ENCODE measurements around the gene WFIKKN2. TPM values are rescaled to one million over a fixed set of nuclear protein-coding genes. Genes with fewer than 3 reads are reported as not detected.

The WFIKKN2 gene
- total RNA-seq, 2 experiments from 2014 or later: not detected

GRCh38 chr17:50861822-50862528, 26.6 kb downstream of the WFIKKN2 start:
- H3K4me1 ChIP-seq (ENCODE audit: insufficient read depth, low read length, poor library complexity, severe bottlenecking): peaks cover 8% of the 10 kb centered on the region
- H3K79me2 ChIP-seq (ENCODE audit: insufficient read depth, low read depth, low read length): peaks cover 28% of the 10 kb centered on the region; the same call in 1 of the 2 replicates
- TF ChIP-seq EZH2phosphoT487 (IDR thresholded peaks at IDR 0.05; ENCODE audit: borderline replicate concordance, low read depth, low read length): no peak
- TF ChIP-seq, protein P1, sequence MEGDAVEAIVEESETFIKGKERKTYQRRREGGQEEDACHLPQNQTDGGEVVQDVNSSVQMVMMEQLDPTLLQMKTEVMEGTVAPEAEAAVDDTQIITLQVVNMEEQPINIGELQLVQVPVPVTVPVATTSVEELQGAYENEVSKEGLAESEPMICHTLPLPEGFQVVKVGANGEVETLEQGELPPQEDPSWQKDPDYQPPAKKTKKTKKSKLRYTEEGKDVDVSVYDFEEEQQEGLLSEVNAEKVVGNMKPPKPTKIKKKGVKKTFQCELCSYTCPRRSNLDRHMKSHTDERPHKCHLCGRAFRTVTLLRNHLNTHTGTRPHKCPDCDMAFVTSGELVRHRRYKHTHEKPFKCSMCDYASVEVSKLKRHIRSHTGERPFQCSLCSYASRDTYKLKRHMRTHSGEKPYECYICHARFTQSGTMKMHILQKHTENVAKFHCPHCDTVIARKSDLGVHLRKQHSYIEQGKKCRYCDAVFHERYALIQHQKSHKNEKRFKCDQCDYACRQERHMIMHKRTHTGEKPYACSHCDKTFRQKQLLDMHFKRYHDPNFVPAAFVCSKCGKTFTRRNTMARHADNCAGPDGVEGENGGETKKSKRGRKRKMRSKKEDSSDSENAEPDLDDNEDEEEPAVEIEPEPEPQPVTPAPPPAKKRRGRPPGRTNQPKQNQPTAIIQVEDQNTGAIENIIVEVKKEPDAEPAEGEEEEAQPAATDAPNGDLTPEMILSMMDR (conservative IDR thresholded peaks at IDR 0.05; ENCODE audit: low read length): no peak
- no peak overlapping the region for H2AFZ ChIP-seq (ENCODE audit: low read length)
- no peak for DNase-seq (ENCODE audit: low spot score)
- H3K9me3 ChIP-seq (ENCODE audit: low read length): no peaks in the 10 kb centered on the region
- H3K36me3 ChIP-seq (ENCODE audit: insufficient read depth, low read length): peaks cover 20% of the 10 kb centered on the region
- POLR2A ChIA-PET: interaction anchor here (1.1 kb wide), 2 partner anchors 10 to 87 kb away, joined by 3 to 6 read pairs; no protein-coding TSS in a partner anchor
- H3K4me2 ChIP-seq (ENCODE audit: low read length): no peak overlapping the region
- no TSS peak for BruUV-seq (replicated peaks)
- CTCF ChIA-PET (ENCODE audit: unreplicated experiment): no interaction called here
- intact Hi-C loops (cut with micrococcal nuclease; ENCODE audit: unreplicated experiment): loop anchor here (10.0 kb wide), 1 partner anchor 373 kb away; no protein-coding TSS in a partner anchor
- H3K9me2 ChIP-seq (ENCODE audit: insufficient read depth, low read length): no peaks in the 10 kb centered on the region
- H3K4me3 ChIP-seq (ENCODE audit: low read depth, low read length, poor library complexity, severe bottlenecking): no peak overlapping the region
- H3K27ac ChIP-seq (ENCODE audit: low read depth, low read length, poor library complexity, severe bottlenecking): no peak overlapping the region
- H4K20me1 ChIP-seq (ENCODE audit: insufficient read depth, low read length): peaks cover 11% of the 10 kb centered on the region; the same call in 1 of the 2 replicates

DNA sequence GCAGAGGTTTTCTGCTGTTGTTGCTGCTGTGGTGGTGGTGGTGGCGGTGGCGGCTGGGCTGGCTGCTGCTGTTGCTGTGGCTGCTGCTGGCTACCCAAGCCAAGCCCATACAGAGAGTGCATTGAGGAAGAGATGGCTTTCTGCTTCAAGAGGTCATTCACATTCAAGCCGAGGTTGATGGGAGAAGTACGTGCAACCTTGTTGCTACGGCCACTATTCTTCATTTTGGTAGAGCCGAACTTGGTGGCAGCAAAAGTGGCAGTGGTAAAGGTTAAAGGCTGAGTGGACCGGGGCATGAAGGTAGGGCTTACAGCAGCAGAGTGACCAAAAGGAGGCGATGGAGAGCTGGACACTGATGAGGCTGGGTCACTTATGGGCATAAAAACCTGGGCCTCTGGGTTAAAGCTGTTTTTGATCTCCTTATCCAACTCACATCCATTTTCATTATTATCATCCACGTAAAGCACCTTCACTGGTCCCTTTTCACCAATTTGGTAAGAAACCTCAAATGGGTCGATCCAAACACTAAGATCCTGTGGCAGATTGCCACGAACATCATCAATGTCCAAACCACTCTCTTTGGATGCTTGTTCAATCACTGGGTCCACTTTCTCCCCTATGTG, 27.9 kb downstream of the WFIKKN2 start:
- H3K36me3 ChIP-seq (ENCODE audit: insufficient read depth, low read length): peaks cover 20% of the 10 kb centered on the region
- H3K79me2 ChIP-seq (ENCODE audit: insufficient read depth, low read depth, low read length): peaks cover 34% of the 10 kb centered on the region; the same call in 1 of the 2 replicates
- no peak overlapping the region for H3K27ac ChIP-seq (ENCODE audit: low read depth, low read length, poor library complexity, severe bottlenecking)
- peak overlapping the region; percentile 76; the same call in 1 of the 2 replicates for H3K4me2 ChIP-seq (ENCODE audit: low read length)
- peak; percentile 41 for DNase-seq (ENCODE audit: low spot score)
- no peak overlapping the region for H2AFZ ChIP-seq (ENCODE audit: low read length)
- TF ChIP-seq, protein P1 (conservative IDR thresholded peaks at IDR 0.05; ENCODE audit: low read length): peak; percentile 78
- no peak for TF ChIP-seq EZH2phosphoT487 (IDR thresholded peaks at IDR 0.05; ENCODE audit: borderline replicate concordance, low read depth, low read length)
- peaks cover 11% of the 10 kb centered on the region; the same call in 1 of the 2 replicates for H4K20me1 ChIP-seq (ENCODE audit: insufficient read depth, low read length)
- no peaks in the 10 kb centered on the region for H3K9me3 ChIP-seq (ENCODE audit: low read length)
- ChIA-PET CTCF (ENCODE audit: unreplicated experiment) (interaction anchor here (1.0 kb wide), 2 partner anchors 80 to 86 kb away, joined by 3 read pairs; no protein-coding TSS in a partner anchor), POLR2A (interaction anchor here (1.1 to 5.5 kb wide), 2 partner anchors 10 to 84 kb away, joined by 3 to 23 read pairs; no protein-coding TSS in a partner anchor)
- no peak overlapping the region for H3K4me3 ChIP-seq (ENCODE audit: low read depth, low read length, poor library complexity, severe bottlenecking)
- no TSS peak for BruUV-seq (replicated peaks)
- H3K9me2 ChIP-seq (ENCODE audit: insufficient read depth, low read length): no peaks in the 10 kb centered on the region
- H3K4me1 ChIP-seq (ENCODE audit: insufficient read depth, low read length, poor library complexity, severe bottlenecking): peaks cover 13% of the 10 kb centered on the region
- intact Hi-C loops (cut with micrococcal nuclease; ENCODE audit: unreplicated experiment): loop anchor here (1.0 to 10.0 kb wide), 2 partner anchors 87 to 371 kb away; no protein-coding TSS in a partner anchor

All from OCI-LY7 (cell line).